Stomach (tissue), 9 donors: ENCODE results near the gene BATF. TPM values are rescaled to one million over a fixed set of nuclear protein-coding genes. Genes with fewer than 3 reads are reported as not detected.

Source experiments
- DNase-seq, 2 donors: peaks; one replicate each; pipeline versions ENCODE4 v3.0.0 to v3.0.0-alpha.2; 2013 to 2019
- H3K27ac ChIP-seq, 5 donors: fragments of 200-600 bp in 4 of 5; sonication (generic) in 4 of 5; one replicate each; pipeline ENCODE4 v1.5.1; 2013 to 2019; ENCODE audit warnings: mild to moderate bottlenecking in 1 of 5, moderate library complexity in 1 of 5
- H3K27me3 ChIP-seq, 3 donors: fragments of 200-600 bp; sonication (generic); one replicate each; pipeline ENCODE4 v1.5.1; 2017 to 2019; ENCODE audit warnings: mixed run types in 1 of 3
- H3K36me3 ChIP-seq, 4 donors: fragments of 200-600 bp; sonication (generic); 1 replicate in 3 of 4; 2 replicates in 1 of 4; pipeline ENCODE4 v1.5.1; 2016 to 2019
- H3K4me1 ChIP-seq, 4 donors: fragments of 200-600 bp; sonication (generic); one replicate each; pipeline ENCODE4 v1.5.1; 2016 to 2019
- H3K4me3 ChIP-seq, 4 donors: fragments of 200-600 bp; sonication (generic) in 3 of 4; one replicate each; pipeline ENCODE4 v1.5.1; 2016 to 2019; ENCODE audit warnings: mild to moderate bottlenecking in 1 of 4
- H3K9me3 ChIP-seq, 4 donors: fragments of 200-600 bp; sonication (generic); one replicate each; pipeline ENCODE4 v1.5.1; 2016 to 2019
- EP300 ChIP-seq: sonication (generic); formaldehyde crosslinking; IDR thresholded peaks from one replicate; pipeline ENCODE4 v1.6.1; 2017; ENCODE audit warnings: antibody characterized with exemption
- POLR2A ChIP-seq, 4 donors: fragments of 450-650 bp; IDR thresholded peaks; one replicate each; pipeline ENCODE4 v1.6.1; 2016; ENCODE audit warnings: antibody characterized with exemption in 4 of 4, control low read depth in 2 of 4, mild to moderate bottlenecking in 1 of 4, moderate library complexity in 1 of 4
- POLR2AphosphoS5 ChIP-seq, 3 donors: sonication (generic); formaldehyde crosslinking; IDR thresholded peaks; one replicate each; pipeline ENCODE4 v1.6.1; 2016; ENCODE audit warnings: antibody characterized with exemption in 3 of 3
- WGBS, 5 donors: extraction: QIAGEN DNeasy Blood & Tissue Kit in 3 of 5; methylation state at CpG; one replicate each; pipeline versions ENCODE4 v1.1.5 to v1.1.7; 2013 to 2018; 5-methylcytosine and 5-hydroxymethylcytosine counted together
- intact Hi-C: fragments of 100-400 bp; cut with DNase I; formaldehyde crosslinking; loops from one replicate; pipeline ENCODE4 v1.15.1; 2023; ENCODE audit warnings: low total_unique reads
- polyA plus RNA-seq, 3 donors: library from polyadenylated mRNA; stranded (reverse); fragments of 200-250 nt; gene quantifications; one replicate each; pipeline ENCODE4 v1.2.3, GENCODE V29; 2013
- total RNA-seq, 5 donors: library from RNA; depleted of rRNA; stranded (reverse); fragments of >200 nt; gene quantifications; one replicate each; pipeline versions ENCODE4 v1.1.0 to v1.2.3, GENCODE V29; 2014 to 2016
- TF ChIP-seq, protein P1 (sequence below), 7 experiments: fragments of 450-650 bp in 4 of 7; fragments of 200-600 bp in 3 of 7; sonication (generic) in 3 of 7; IDR thresholded peaks; one replicate each; pipeline ENCODE4 v1.5.1; 2016 to 2019; ENCODE audit warnings: antibody characterized with exemption in 7 of 7, control low read depth in 2 of 7, mild to moderate bottlenecking in 1 of 7
- donor health status: healthy with polysubstance abuse.
- donor health status: Bipolar disorder and iron deficiency.
- donor health status: healthy.

Gene BATF
- total and polyA plus RNA-seq, 8 donors: 1.3 to 17.7 (median 7.4) TPM; not detected in 2

- 86 to 95% (median 93%) methylated on average over 3 of the region's 3 CpGs for WGBS, 5 donors
- intact Hi-C loops: no loop called here
Observed at GRCh38 chr14:75501080-75501479, 21.2 kb upstream of the BATF start.

GRCh38 chr14:75504411-75504810, 17.9 kb upstream of the BATF start:
- TF ChIP-seq POLR2AphosphoS5 (IDR thresholded peaks at IDR 0.05): no peak
- TF ChIP-seq, protein P1, sequence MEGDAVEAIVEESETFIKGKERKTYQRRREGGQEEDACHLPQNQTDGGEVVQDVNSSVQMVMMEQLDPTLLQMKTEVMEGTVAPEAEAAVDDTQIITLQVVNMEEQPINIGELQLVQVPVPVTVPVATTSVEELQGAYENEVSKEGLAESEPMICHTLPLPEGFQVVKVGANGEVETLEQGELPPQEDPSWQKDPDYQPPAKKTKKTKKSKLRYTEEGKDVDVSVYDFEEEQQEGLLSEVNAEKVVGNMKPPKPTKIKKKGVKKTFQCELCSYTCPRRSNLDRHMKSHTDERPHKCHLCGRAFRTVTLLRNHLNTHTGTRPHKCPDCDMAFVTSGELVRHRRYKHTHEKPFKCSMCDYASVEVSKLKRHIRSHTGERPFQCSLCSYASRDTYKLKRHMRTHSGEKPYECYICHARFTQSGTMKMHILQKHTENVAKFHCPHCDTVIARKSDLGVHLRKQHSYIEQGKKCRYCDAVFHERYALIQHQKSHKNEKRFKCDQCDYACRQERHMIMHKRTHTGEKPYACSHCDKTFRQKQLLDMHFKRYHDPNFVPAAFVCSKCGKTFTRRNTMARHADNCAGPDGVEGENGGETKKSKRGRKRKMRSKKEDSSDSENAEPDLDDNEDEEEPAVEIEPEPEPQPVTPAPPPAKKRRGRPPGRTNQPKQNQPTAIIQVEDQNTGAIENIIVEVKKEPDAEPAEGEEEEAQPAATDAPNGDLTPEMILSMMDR (IDR thresholded peaks at IDR 0.05): no peak
- no peak for TF ChIP-seq POLR2A (IDR thresholded peaks at IDR 0.05)
- TF ChIP-seq EP300: no peak
- 91 to 100% (median 94%) methylated on average over 1 of the region's 1 CpG for WGBS, 5 donors
- no peak overlapping the region for H3K27ac ChIP-seq
- H3K36me3 ChIP-seq: no peaks in the 10 kb centered on the region
- H3K27me3 ChIP-seq: no peaks in the 10 kb centered on the region
- no peaks in the 10 kb centered on the region for H3K4me1 ChIP-seq
- H3K9me3 ChIP-seq: peaks cover 0 to 8% (median 0%) of the 10 kb centered on the region in 4 donors
- no peak overlapping the region for H3K4me3 ChIP-seq
- intact Hi-C loops: no loop called here
- no peak for DNase-seq

More at GRCh38 chr14:75501080-75501479, 21.2 kb upstream of the BATF start:
- no peaks in the 10 kb centered on the region for H3K36me3 ChIP-seq
- no peak for DNase-seq
- H3K27ac ChIP-seq: no peak overlapping the region
- H3K9me3 ChIP-seq: no peaks in the 10 kb centered on the region
- TF ChIP-seq POLR2A (IDR thresholded peaks at IDR 0.05) (no peak), POLR2AphosphoS5 (IDR thresholded peaks at IDR 0.05) (no peak), EP300 (no peak)
- TF ChIP-seq, protein P1 (IDR thresholded peaks at IDR 0.05): no peak
- no peaks in the 10 kb centered on the region for H3K4me1 ChIP-seq
- H3K27me3 ChIP-seq: no peaks in the 10 kb centered on the region
- no peak overlapping the region for H3K4me3 ChIP-seq

- no peaks in the 10 kb centered on the region for H3K4me1 ChIP-seq
- H3K9me3 ChIP-seq: peaks cover 0 to 23% (median 9%) of the 10 kb centered on the region in 4 donors
- H3K27me3 ChIP-seq: no peaks in the 10 kb centered on the region
- TF ChIP-seq EP300: no peak
- TF ChIP-seq POLR2AphosphoS5 (IDR thresholded peaks at IDR 0.05): no peak
- TF ChIP-seq, protein P1 (IDR thresholded peaks at IDR 0.05): no peak
- TF ChIP-seq POLR2A (IDR thresholded peaks at IDR 0.05): no peak
- H3K27ac ChIP-seq: no peak overlapping the region
- DNase-seq: no peak
- no peaks in the 10 kb centered on the region for H3K36me3 ChIP-seq
- WGBS, 5 donors: 91 to 99% (median 97%) methylated on average over 1 of the region's 1 CpG
- intact Hi-C loops: no loop called here
- H3K4me3 ChIP-seq: no peak overlapping the region
Observed at GRCh38 chr14:75506930-75507329, 15.3 kb upstream of the BATF start.

DNA sequence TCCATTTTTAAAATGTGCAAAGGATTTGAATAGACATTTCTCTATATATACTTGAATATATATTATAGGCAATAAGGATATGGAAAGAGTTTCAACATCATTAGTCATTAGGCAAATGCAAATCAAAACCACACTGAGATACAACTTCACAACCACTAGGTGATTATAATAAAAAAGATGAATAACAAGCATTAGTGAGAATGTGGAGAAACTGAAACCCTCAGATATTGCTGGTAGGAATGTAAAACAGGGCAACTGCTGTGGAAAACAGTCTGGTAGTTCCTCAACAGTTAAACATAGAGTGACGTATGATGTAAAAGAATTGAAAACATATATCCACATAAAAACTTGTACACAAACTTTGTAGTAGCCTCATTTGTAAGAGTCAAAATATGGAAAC, 11.7 kb upstream of the BATF start:
- intact Hi-C loops: no loop called here
- no peak overlapping the region for H3K27ac ChIP-seq
- no peak for TF ChIP-seq EP300
- no peak for DNase-seq
- peaks cover 0 to 9% (median 3%) of the 10 kb centered on the region in 4 donors for H3K4me1 ChIP-seq
- H3K36me3 ChIP-seq: no peaks in the 10 kb centered on the region
- H3K27me3 ChIP-seq: peaks cover 0 to 7% (median 0%) of the 10 kb centered on the region in 3 donors
- no peak overlapping the region for H3K4me3 ChIP-seq
- peaks cover 0 to 25% (median 10%) of the 10 kb centered on the region in 4 donors for H3K9me3 ChIP-seq
- 89 to 95% (median 90%) methylated on average over 1 of the region's 1 CpG for WGBS, 5 donors

DNA sequence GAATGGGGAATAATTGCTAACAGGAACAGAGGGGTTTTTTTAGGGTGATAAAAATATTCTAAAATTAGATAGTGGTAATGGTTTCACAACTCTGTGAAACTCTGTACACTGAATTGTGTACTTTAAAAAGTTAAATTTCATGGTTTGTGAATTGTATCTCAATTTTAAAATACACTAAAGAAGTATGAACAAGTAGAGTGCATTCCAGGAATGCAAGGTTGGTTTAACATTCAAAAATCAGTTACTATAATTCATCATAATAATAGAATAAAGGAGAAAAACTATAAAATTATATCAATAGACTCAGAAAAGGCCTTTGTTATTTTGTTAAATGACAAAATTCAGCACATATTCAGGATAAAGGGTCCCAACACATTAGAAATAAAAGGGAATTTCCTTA, 11.1 kb upstream of the BATF start:
- H3K4me3 ChIP-seq: no peak overlapping the region
- no peak for DNase-seq
- TF ChIP-seq POLR2AphosphoS5 (IDR thresholded peaks at IDR 0.05): no peak
- H3K27ac ChIP-seq: no peak overlapping the region
- H3K36me3 ChIP-seq: no peaks in the 10 kb centered on the region
- peaks cover 0 to 25% (median 10%) of the 10 kb centered on the region in 4 donors for H3K9me3 ChIP-seq
- peaks cover 0 to 7% (median 0%) of the 10 kb centered on the region in 3 donors for H3K27me3 ChIP-seq
- H3K4me1 ChIP-seq: peaks cover 0 to 16% (median 4%) of the 10 kb centered on the region in 4 donors
- intact Hi-C loops: no loop called here
